HEK293 (cell line): Measurements from ENCODE around the gene QRICH2.

ENCODE experiments used
- CTCF ChIA-PET: fragments of 350-600 bp; formaldehyde crosslinking; extraction: SDS; loops from one replicate; lab custom pipeline; 2021; ENCODE audit warnings: antibody characterized with exemption; lab: Yijun Ruan, JAX
- POLR2A ChIA-PET: fragments of 300-600 bp; formaldehyde crosslinking; extraction: SDS; loops from one replicate; lab custom pipeline; 2020; ENCODE audit warnings: antibody characterized with exemption, inconsistent platforms; lab: Yijun Ruan, JAX
- H3K27ac ChIP-seq: fragments of 200-500 bp; sonication (Bioruptor generic); 2 replicates; pipeline ENCODE4 v1.5.1; 2014; ENCODE audit warnings: low read depth, low read length, control low read depth, inconsistent platforms; ENCODE audit errors: extremely low read depth
- H3K36me3 ChIP-seq, 2 experiments: fragments of 200-500 bp in 1 of 2; sonication (Bioruptor generic) in 1 of 2; 1 replicate in 1 of 2; 2 replicates in 1 of 2; pipeline ENCODE4 v1.5.1; 2014 to 2017; ENCODE audit warnings: inconsistent platforms in 2 of 2, low read length in 2 of 2; ENCODE audit not compliant: control insufficient read depth in 2 of 2, insufficient read depth in 1 of 2
- H3K4me1 ChIP-seq: fragments of 200-500 bp; sonication (Bioruptor generic); 2 replicates; pipeline ENCODE4 v1.5.1; 2014; ENCODE audit warnings: mild to moderate bottlenecking, low read length, inconsistent platforms; ENCODE audit not compliant: control insufficient read depth, insufficient read depth
- H3K4me3 ChIP-seq: 2 replicates; pipeline ENCODE4 v1.5.1; 2011; ENCODE audit warnings: low read depth, mild to moderate bottlenecking, control low read depth, low read length, moderate library complexity
- H3K9me3 ChIP-seq: fragments of 200-500 bp; sonication (Bioruptor generic); 2 replicates; pipeline ENCODE4 v1.5.1; 2014; ENCODE audit warnings: low read depth, low read length, inconsistent platforms; ENCODE audit not compliant: control insufficient read depth, insufficient read depth
- ATF2 ChIP-seq: fragments of 450-650 bp; formaldehyde crosslinking; IDR thresholded peaks from 2 replicates; pipeline ENCODE4 v1.5.1; 2016; ENCODE audit warnings: missing biosample characterization, missing genetic modification characterization, low read depth
- KLF8 ChIP-seq: fragments of 450-650 bp; formaldehyde crosslinking; IDR thresholded peaks from 2 replicates; pipeline ENCODE4 v1.5.1; 2016; ENCODE audit warnings: missing biosample characterization, missing genetic modification characterization
- YY1 ChIP-seq: fragments of 450-650 bp; formaldehyde crosslinking; IDR thresholded peaks from 2 replicates; pipeline ENCODE4 v1.5.1; 2018; ENCODE audit warnings: missing biosample characterization, missing genetic modification characterization
- ZFP69B ChIP-seq: fragments of 450-650 bp; formaldehyde crosslinking; IDR thresholded peaks from 2 replicates; pipeline ENCODE4 v1.5.1; 2016; ENCODE audit warnings: missing biosample characterization, missing genetic modification characterization
- ZNF202 ChIP-seq: fragments of 450-650 bp; formaldehyde crosslinking; IDR thresholded peaks from 2 replicates; pipeline ENCODE4 v1.5.1; 2016; ENCODE audit warnings: missing biosample characterization, missing genetic modification characterization, borderline replicate concordance
- ZNF24 ChIP-seq: fragments of 450-650 bp; formaldehyde crosslinking; IDR thresholded peaks from 2 replicates; pipeline ENCODE4 v1.5.1; 2016; ENCODE audit warnings: missing biosample characterization, missing genetic modification characterization
- ZNF280D ChIP-seq: fragments of 450-650 bp; formaldehyde crosslinking; IDR thresholded peaks from 2 replicates; pipeline ENCODE4 v1.5.1; 2016; ENCODE audit warnings: missing biosample characterization, missing genetic modification characterization
- ZNF362 ChIP-seq: fragments of 450-650 bp; formaldehyde crosslinking; IDR thresholded peaks from 2 replicates; pipeline ENCODE4 v1.5.1; 2016; ENCODE audit warnings: missing biosample characterization, missing genetic modification characterization
- ZNF433 ChIP-seq: fragments of 450-650 bp; formaldehyde crosslinking; IDR thresholded peaks from 2 replicates; pipeline ENCODE4 v1.5.1; 2016; ENCODE audit warnings: missing biosample characterization, missing genetic modification characterization, low read depth
- ZNF558 ChIP-seq: fragments of 450-650 bp; formaldehyde crosslinking; IDR thresholded peaks from 2 replicates; pipeline ENCODE4 v1.5.1; 2016; ENCODE audit warnings: missing biosample characterization, missing genetic modification characterization
- ZNF600 ChIP-seq: fragments of 450-650 bp; formaldehyde crosslinking; IDR thresholded peaks from 2 replicates; pipeline ENCODE4 v1.5.1; 2016; ENCODE audit warnings: missing biosample characterization, missing genetic modification characterization
- ZNF626 ChIP-seq: fragments of 450-650 bp; sonication (Bioruptor Pico); formaldehyde crosslinking; IDR thresholded peaks from 2 replicates; pipeline ENCODE4 v1.5.1; 2018; ENCODE audit warnings: missing biosample characterization, missing genetic modification characterization, inconsistent platforms
- ZNF664 ChIP-seq: fragments of 450-650 bp; formaldehyde crosslinking; IDR thresholded peaks from 2 replicates; pipeline ENCODE4 v1.5.1; 2016; ENCODE audit warnings: missing biosample characterization, missing genetic modification characterization
- ZNF692 ChIP-seq: fragments of 450-650 bp; formaldehyde crosslinking; IDR thresholded peaks from 2 replicates; pipeline ENCODE4 v1.5.1; 2016; ENCODE audit warnings: missing biosample characterization, missing genetic modification characterization
- ZSCAN4 ChIP-seq: fragments of 450-650 bp; formaldehyde crosslinking; IDR thresholded peaks from 2 replicates; pipeline ENCODE4 v1.5.1; 2017; ENCODE audit warnings: missing biosample characterization, missing genetic modification characterization
- ZSCAN5A ChIP-seq: fragments of 450-650 bp; formaldehyde crosslinking; IDR thresholded peaks from 2 replicates; pipeline ENCODE4 v1.5.1; 2016; ENCODE audit warnings: missing biosample characterization, missing genetic modification characterization

The QRICH2 gene

GRCh38 chr17:76263896-76264295 lies 44.2 kb downstream of the QRICH2 start:
- TF ChIP-seq ZNF433 (tag by site-specific recombination) (no peak), ZSCAN5A (tag by site-specific recombination) (no peak), ZNF24 (tag by site-specific recombination) (no peak), ZNF280D (tag by site-specific recombination) (no peak), ZNF362 (tag by site-specific recombination) (no peak), ZNF558 (no peak), ZNF626 (tag by site-specific recombination) (no peak), YY1 (no peak), ZSCAN4 (tag by site-specific recombination) (no peak), ATF2 (tag by site-specific recombination) (no peak), ZNF202 (tag by site-specific recombination) (no peak), ZNF600 (tag by site-specific recombination) (no peak), ZNF664 (no peak), KLF8 (tag by site-specific recombination) (no peak), ZFP69B (tag by site-specific recombination) (no peak), ZNF692 (tag by site-specific recombination) (no peak)
- H3K36me3 ChIP-seq = peaks cover 5 to 6% of the 10 kb centered on the region in 2 experiments; a peak in 2 of 3 replicates
- ChIA-PET POLR2A (interaction anchor here (0.6 to 1.7 kb wide), 5 partner anchors 15 to 200 kb away, joined by 3 to 17 read pairs (median 9); partner anchors contain the start of gene RNF157), CTCF (interaction anchor here (0.6 to 6.4 kb wide), 6 partner anchors 14 to 259 kb away, joined by 3 to 47 read pairs (median 4); no protein-coding TSS in a partner anchor)
- H3K4me1 ChIP-seq = no peaks in the 10 kb centered on the region; the same call in 1 of the 2 replicates
- H3K27ac ChIP-seq = no peak overlapping the region
- no peaks in the 10 kb centered on the region for H3K9me3 ChIP-seq
- no peak overlapping the region for H3K4me3 ChIP-seq
